DMS153 treated with DMSO at 0.1 percent for 48 hours (cell line): ENCODE measurements around the gene ARMCX1.
"Not testable (repeated sequence)": the region's sequence is repeated elsewhere in the genome, so short reads cannot be mapped to it uniquely, and the experiment has no call there.

Experiments
- DNase-seq: peaks from one replicate; lab custom pipeline; 2025; ENCODE audit not compliant: unreplicated experiment; lab: John Stamatoyannopoulos, UW

Gene ARMCX1

GRCh38 chrX:101550362-101550750, at the start of gene ARMCX1:
ARMCX1 (plus strand) TSS chrX:101550547; CDS start chrX:101552931, 2,384 bp downstream.
- peak; percentile 2 for DNase-seq

- DNase-seq = not testable (repeated sequence)
Observed at GRCh38 chrX:101502929-101503328, 47.4 kb upstream of the ARMCX1 start.

- DNase-seq = no peak
Observed at GRCh38 chrX:101507372-101507771, 43.0 kb upstream of the ARMCX1 start.

- DNase-seq = no peak
Observed at GRCh38 chrX:101507986-101508385, 42.4 kb upstream of the ARMCX1 start.

- DNase-seq = no peak
Observed at GRCh38 chrX:101530944-101531343, 19.4 kb upstream of the ARMCX1 start.

GRCh38 chrX:101539116-101539515, 11.2 kb upstream of the ARMCX1 start:
- DNase-seq = no peak

GRCh38 chrX:101550751-101551379, 518 bp downstream of the ARMCX1 start:
- no peak for DNase-seq

GRCh38 chrX:101551380-101551767, 1.0 kb downstream of the ARMCX1 start:
- DNase-seq = no peak

GRCh38 chrX:101552714-101553113, 2.4 kb downstream of the ARMCX1 start:
- no peak for DNase-seq

GRCh38 chrX:101564651-101565050, 14.3 kb downstream of the ARMCX1 start:
- no peak for DNase-seq

GRCh38 chrX:101595739-101596419, 45.5 kb downstream of the ARMCX1 start:
- DNase-seq = no peak

GRCh38 chrX:101599592-101599991, 49.2 kb downstream of the ARMCX1 start:
- DNase-seq = not testable (repeated sequence)

GRCh38 chrX:101602077-101602476, 51.7 kb downstream of the ARMCX1 start:
- no peak for DNase-seq
